OCI-LY7 (cell line): ENCODE measurements around the gene GRAMD2A. TPM values are rescaled to one million over a fixed set of nuclear protein-coding genes. Genes with fewer than 3 reads are reported as not detected.

Experiments
- BruUV-seq: library from RNA; stranded (reverse); fragments of 400-500 nt; replicated peaks from 2 replicates; lab custom pipeline; 2021; lab: Mats Ljungman, UMichigan
- CTCF ChIA-PET: fragments of 300-600 bp; sonication (Branson Sonifier 250); formaldehyde crosslinking; loops from one replicate; lab custom pipeline; 2022; ENCODE audit warnings: antibody characterized with exemption; ENCODE audit not compliant: unreplicated experiment; lab: Charles Lee
- POLR2A ChIA-PET: fragments of 300-600 bp; sonication (Branson Sonifier 250); formaldehyde crosslinking; loops from one replicate; lab custom pipeline; 2022; ENCODE audit warnings: antibody characterized with exemption; lab: Charles Lee
- DNase-seq: peaks from one replicate; pipeline ENCODE4 v3.0.0-alpha.2; 2015; ENCODE audit warnings: low spot score
- H2AFZ ChIP-seq: fragments of 200-600 bp; sonication (generic), shearing (Covaris generic); 2 replicates; pipeline ENCODE4 v1.6.1; 2014; ENCODE audit warnings: mild to moderate bottlenecking, antibody characterized with exemption, low read length, moderate library complexity
- H3K27ac ChIP-seq: fragments of 200-600 bp; sonication (generic); 2 replicates; pipeline ENCODE4 v1.5.1; 2014; ENCODE audit warnings: mixed run types, low read depth, mild to moderate bottlenecking, moderate library complexity, low read length, inconsistent platforms; ENCODE audit not compliant: poor library complexity, severe bottlenecking
- H3K36me3 ChIP-seq: fragments of 200-600 bp; sonication (generic); 2 replicates; pipeline ENCODE4 v1.6.1; 2014; ENCODE audit warnings: mild to moderate bottlenecking, antibody characterized with exemption, low read length, moderate library complexity, mixed read lengths; ENCODE audit not compliant: insufficient read depth
- H3K4me1 ChIP-seq: fragments of 200-600 bp; sonication (generic); 2 replicates; pipeline ENCODE4 v1.5.1; 2014; ENCODE audit warnings: mild to moderate bottlenecking, low read length; ENCODE audit not compliant: insufficient read depth, poor library complexity, severe bottlenecking
- H3K4me2 ChIP-seq: fragments of 200-600 bp; sonication (generic); 2 replicates; pipeline ENCODE4 v1.6.1; 2014; ENCODE audit warnings: mild to moderate bottlenecking, low read length
- H3K4me3 ChIP-seq: fragments of 200-600 bp; sonication (generic); 2 replicates; pipeline ENCODE4 v1.5.1; 2014; ENCODE audit warnings: mild to moderate bottlenecking, low read depth, low read length; ENCODE audit not compliant: poor library complexity, severe bottlenecking
- H3K79me2 ChIP-seq: fragments of 200-600 bp; sonication (generic); 2 replicates; pipeline ENCODE4 v1.6.1; 2016; ENCODE audit warnings: low read depth, mild to moderate bottlenecking, low read length, moderate library complexity, mixed read lengths; ENCODE audit not compliant: insufficient read depth
- H3K9me2 ChIP-seq: fragments of 200-600 bp; sonication (generic); 2 replicates; pipeline ENCODE4 v1.6.1; 2016; ENCODE audit warnings: mild to moderate bottlenecking, low read length, mixed read lengths; ENCODE audit not compliant: insufficient read depth
- H3K9me3 ChIP-seq: fragments of 200-600 bp; sonication (generic); 2 replicates; pipeline ENCODE4 v1.6.1; 2014; ENCODE audit warnings: mild to moderate bottlenecking, mixed run types, low read length, mixed read lengths
- H4K20me1 ChIP-seq: fragments of 200-600 bp; sonication (generic); 2 replicates; pipeline ENCODE4 v1.6.1; 2014; ENCODE audit warnings: mild to moderate bottlenecking, antibody characterized with exemption, low read length, moderate library complexity, mixed read lengths; ENCODE audit not compliant: insufficient read depth
- CTCF ChIP-seq: fragments of 200-600 bp; sonication (generic); conservative IDR thresholded peaks from 2 replicates; pipeline ENCODE4 v1.5.1; 2014; ENCODE audit warnings: mild to moderate bottlenecking, antibody characterized with exemption, low read length, moderate library complexity, mixed read lengths
- EZH2phosphoT487 ChIP-seq: fragments of 200-600 bp; sonication (generic); IDR thresholded peaks from 2 replicates; pipeline ENCODE4 v1.6.1; 2018; ENCODE audit warnings: low read depth, borderline replicate concordance, mild to moderate bottlenecking, mixed run types, antibody characterized with exemption, low read length, moderate library complexity, mixed read lengths
- intact Hi-C: fragments of 100-400 bp; cut with micrococcal nuclease; formaldehyde crosslinking; loops from one replicate; pipeline ENCODE4 v1.10.0; 2022; ENCODE audit not compliant: unreplicated experiment
- total RNA-seq, 2 experiments: library from RNA; depleted of rRNA in 1 of 2; stranded (reverse); fragments of >200 nt in 1 of 2; shearing (Covaris generic) in 1 of 2; gene quantifications; 2 replicates each; pipeline ENCODE4 v1.2.3, GENCODE V29; 2014 to 2022

Gene GRAMD2A
- total RNA-seq, 2 experiments from 2014 or later: not detected

- peaks cover 100% of the 10 kb centered on the region for H3K36me3 ChIP-seq
- H4K20me1 ChIP-seq: peaks cover 48% of the 10 kb centered on the region
- no peak overlapping the region for H3K4me3 ChIP-seq
- no peak overlapping the region for H3K4me2 ChIP-seq
- H3K79me2 ChIP-seq: peaks cover 77% of the 10 kb centered on the region
- POLR2A ChIA-PET: interaction anchor here (1.9 kb wide), 1 partner anchor 12 kb away, joined by 11 read pairs; no protein-coding TSS in a partner anchor
- no peak overlapping the region for H3K27ac ChIP-seq
- TF ChIP-seq CTCF: no peak
- no peak for TF ChIP-seq EZH2phosphoT487
- no peaks in the 10 kb centered on the region for H3K4me1 ChIP-seq
- DNase-seq: no peak
- intact Hi-C loops: no loop called here
- no peaks in the 10 kb centered on the region for H3K9me2 ChIP-seq
- BruUV-seq: TSS peak; percentile 18
- CTCF ChIA-PET: no interaction called here
- H3K9me3 ChIP-seq: no peaks in the 10 kb centered on the region
- no peak overlapping the region for H2AFZ ChIP-seq
Observed at GRCh38 chr15:72216079-72216478, 18.5 kb upstream of the GRAMD2A start.

GRCh38 chr15:72207558-72208085 is 10.0 kb upstream of the GRAMD2A start:
- Histone ChIP-seq H3K9me2 (no peaks in the 10 kb centered on the region), H3K79me2 (peaks cover 5% of the 10 kb centered on the region; the same call in 1 of the 2 replicates), H3K4me1 (no peaks in the 10 kb centered on the region), H3K36me3 (peaks cover 98% of the 10 kb centered on the region), H3K4me2 (no peak overlapping the region), H2AFZ (no peak overlapping the region), H3K4me3 (no peak overlapping the region), H4K20me1 (peaks cover 31% of the 10 kb centered on the region; the same call in 1 of the 2 replicates), H3K27ac (no peak overlapping the region), H3K9me3 (no peaks in the 10 kb centered on the region)
- TF ChIP-seq CTCF (no peak), EZH2phosphoT487 (no peak)
- CTCF ChIA-PET: no interaction called here
- no peak for DNase-seq
- intact Hi-C loops: no loop called here
- no TSS peak for BruUV-seq
- POLR2A ChIA-PET: no interaction called here

- POLR2A ChIA-PET: interaction anchor here (0.9 kb wide), 1 partner anchor 20 kb away, joined by 3 read pairs; no protein-coding TSS in a partner anchor
- peaks cover under 1% of the 10 kb centered on the region; the same call in 1 of the 2 replicates for H3K79me2 ChIP-seq
- TF ChIP-seq CTCF: no peak
- TF ChIP-seq EZH2phosphoT487: no peak
Observed at GRCh38 chr15:72206677-72207000, 9.1 kb upstream of the GRAMD2A start.

More at GRCh38 chr15:72206677-72207000, 9.1 kb upstream of the GRAMD2A start:
- no peak overlapping the region for H2AFZ ChIP-seq
- BruUV-seq: no TSS peak
- no peak overlapping the region for H3K27ac ChIP-seq
- DNase-seq: no peak
- no peak overlapping the region for H3K4me2 ChIP-seq
- H3K9me3 ChIP-seq: no peaks in the 10 kb centered on the region
- H3K36me3 ChIP-seq: peaks cover 98% of the 10 kb centered on the region
- intact Hi-C loops: no loop called here
- H3K4me1 ChIP-seq: peaks cover 4% of the 10 kb centered on the region
- CTCF ChIA-PET: no interaction called here
- peaks cover 34% of the 10 kb centered on the region; the same call in 1 of the 2 replicates for H4K20me1 ChIP-seq
- no peak overlapping the region for H3K4me3 ChIP-seq
- no peaks in the 10 kb centered on the region for H3K9me2 ChIP-seq
